CD4-positive, alpha-beta T cell (primary cell): Measurements from ENCODE around the gene COL4A4. TPM values are rescaled to one million over a fixed set of nuclear protein-coding genes. Genes with fewer than 3 reads are reported as not detected.

Experiments used
- ATAC-seq: fragments of 200-7000 bp; cut with Tn5 transposase; one replicate; pipeline ENCODE4 v1.10.0; 2022; ENCODE audit warnings: mild to moderate bottlenecking; ENCODE audit not compliant: poor library complexity
- CTCF ChIA-PET: fragments of 350-600 bp; sonication (Branson Sonifier 250); formaldehyde crosslinking; loops from one replicate; lab custom pipeline; 2021; ENCODE audit warnings: antibody characterized with exemption, inconsistent platforms; lab: Charles Lee
- POLR2A ChIA-PET: fragments of 350-600 bp; sonication (Branson Sonifier 250); formaldehyde crosslinking; loops from one replicate; lab custom pipeline; 2021; ENCODE audit warnings: antibody characterized with exemption, inconsistent platforms; lab: Charles Lee
- DNase-seq, 14 experiments: peaks; one replicate each; pipeline ENCODE4 v3.0.0-alpha.2; 2013 to 2020; ENCODE audit warnings: mixed read lengths in 2 of 14
- H3K27ac ChIP-seq, 2 donors: one replicate each; pipeline versions ENCODE4 v1.5.1 to v1.7.0; 2013; ENCODE audit warnings: low read length in 2 of 2, low read depth in 1 of 2, mild to moderate bottlenecking in 1 of 2
- H3K27me3 ChIP-seq, 2 experiments: 1 replicate in 1 of 2; 2 replicates in 1 of 2; pipeline versions ENCODE4 v1.6.1 to v1.7.0; 2013; ENCODE audit warnings: low read length in 2 of 2, control low read depth in 1 of 2, mild to moderate bottlenecking in 1 of 2, moderate library complexity in 1 of 2; ENCODE audit not compliant: insufficient read depth in 2 of 2, control insufficient read depth in 1 of 2
- H3K36me3 ChIP-seq: one replicate; pipeline ENCODE4 v1.6.1; 2013; ENCODE audit warnings: low read length, control low read depth; ENCODE audit not compliant: insufficient read depth
- H3K4me1 ChIP-seq: one replicate; pipeline ENCODE4 v1.6.1; 2013; ENCODE audit warnings: low read length, control low read depth; ENCODE audit not compliant: insufficient read depth
- H3K4me3 ChIP-seq: one replicate; pipeline ENCODE4 v1.5.1; 2013; ENCODE audit warnings: mild to moderate bottlenecking, low read length, moderate library complexity
- H3K9me3 ChIP-seq, 2 experiments: 1 replicate in 1 of 2; 2 replicates in 1 of 2; pipeline versions ENCODE4 v1.6.1 to v1.7.0; 2013; ENCODE audit warnings: low read length in 2 of 2, mild to moderate bottlenecking in 2 of 2, control low read depth in 1 of 2, moderate library complexity in 1 of 2; ENCODE audit not compliant: control insufficient read depth in 1 of 2, insufficient read depth in 1 of 2
- H3K27ac Mint-ChIP-seq: one replicate; pipeline ENCODE4 v1.8.0; 2020; ENCODE audit warnings: mixed read lengths
- H3K27me3 Mint-ChIP-seq: one replicate; pipeline ENCODE4 v1.8.0; 2021; ENCODE audit warnings: mixed read lengths
- H3K36me3 Mint-ChIP-seq: one replicate; pipeline ENCODE4 v1.8.0; 2021; ENCODE audit warnings: low read depth, mixed read lengths
- H3K4me1 Mint-ChIP-seq: one replicate; pipeline ENCODE4 v1.8.0; 2021; ENCODE audit warnings: low read depth, mixed read lengths
- H3K4me3 Mint-ChIP-seq: one replicate; pipeline ENCODE4 v1.8.0; 2020; ENCODE audit warnings: mild to moderate bottlenecking, mixed read lengths
- H3K9me3 Mint-ChIP-seq: one replicate; pipeline ENCODE4 v1.8.0; 2020; ENCODE audit warnings: mixed read lengths
- intact Hi-C, 2 experiments: fragments of 100-400 bp; cut with DNase I in 1 of 2; cut with micrococcal nuclease in 1 of 2; formaldehyde crosslinking; loops; one replicate each; pipeline versions ENCODE4 v1.15.1 to v1.9.0; 2023 to 2025; cut with DNase I, micrococcal nuclease
- total RNA-seq, 174 experiments: library from RNA in 2 of 174; stranded (reverse) in 2 of 174; gene quantifications; one replicate each; pipeline ENCODE4 v1.2.3 and lab custom pipeline; 2021 to 2026
- TF ChIP-seq, protein P1 (sequence below): fragments of 200-600 bp; IDR thresholded peaks from one replicate; pipeline ENCODE4 v1.8.0; 2022; ENCODE audit warnings: antibody characterized with exemption, mild to moderate bottlenecking

Gene COL4A4
- total RNA-seq, 2 experiments from 2014 or later, result not detected

DNA sequence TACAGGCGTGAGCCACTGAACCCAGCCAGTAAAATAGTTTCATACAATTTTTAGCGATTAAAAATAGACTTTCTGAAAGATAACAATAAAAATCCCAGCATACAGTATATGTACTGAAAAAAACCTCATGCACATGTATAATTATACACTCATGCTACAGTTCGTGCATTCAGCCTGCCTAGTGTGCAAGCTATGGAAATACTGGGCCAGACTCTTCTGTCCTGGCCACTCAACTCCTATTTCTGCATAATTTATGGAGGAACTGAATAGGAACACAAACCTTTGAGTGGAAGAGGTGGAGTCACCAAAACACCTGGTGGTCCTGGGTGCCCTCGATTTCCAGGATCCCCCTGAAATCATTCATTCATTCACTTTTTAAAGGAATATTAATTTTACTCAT, 64.7 kb downstream of the COL4A4 start:
- ChIA-PET POLR2A (no interaction called here), CTCF (no interaction called here)
- TF ChIP-seq, protein P1, sequence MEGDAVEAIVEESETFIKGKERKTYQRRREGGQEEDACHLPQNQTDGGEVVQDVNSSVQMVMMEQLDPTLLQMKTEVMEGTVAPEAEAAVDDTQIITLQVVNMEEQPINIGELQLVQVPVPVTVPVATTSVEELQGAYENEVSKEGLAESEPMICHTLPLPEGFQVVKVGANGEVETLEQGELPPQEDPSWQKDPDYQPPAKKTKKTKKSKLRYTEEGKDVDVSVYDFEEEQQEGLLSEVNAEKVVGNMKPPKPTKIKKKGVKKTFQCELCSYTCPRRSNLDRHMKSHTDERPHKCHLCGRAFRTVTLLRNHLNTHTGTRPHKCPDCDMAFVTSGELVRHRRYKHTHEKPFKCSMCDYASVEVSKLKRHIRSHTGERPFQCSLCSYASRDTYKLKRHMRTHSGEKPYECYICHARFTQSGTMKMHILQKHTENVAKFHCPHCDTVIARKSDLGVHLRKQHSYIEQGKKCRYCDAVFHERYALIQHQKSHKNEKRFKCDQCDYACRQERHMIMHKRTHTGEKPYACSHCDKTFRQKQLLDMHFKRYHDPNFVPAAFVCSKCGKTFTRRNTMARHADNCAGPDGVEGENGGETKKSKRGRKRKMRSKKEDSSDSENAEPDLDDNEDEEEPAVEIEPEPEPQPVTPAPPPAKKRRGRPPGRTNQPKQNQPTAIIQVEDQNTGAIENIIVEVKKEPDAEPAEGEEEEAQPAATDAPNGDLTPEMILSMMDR, result no peak
- no peak for DNase-seq
- Mint-ChIP-seq H3K9me3 (no peaks in the 10 kb centered on the region), H3K27ac (no peak overlapping the region), H3K4me3 (no peak overlapping the region), H3K27me3 (no peaks in the 10 kb centered on the region), H3K4me1 (no peaks in the 10 kb centered on the region), H3K36me3 (no peaks in the 10 kb centered on the region)
- Histone ChIP-seq H3K4me3 (no peak overlapping the region), H3K27me3 (no peaks in the 10 kb centered on the region), H3K27ac (no peak overlapping the region), H3K4me1 (no peaks in the 10 kb centered on the region), H3K9me3 (no peaks in the 10 kb centered on the region), H3K36me3 (no peaks in the 10 kb centered on the region)
- no peak for ATAC-seq
- intact Hi-C loops, result no loop called here

DNA sequence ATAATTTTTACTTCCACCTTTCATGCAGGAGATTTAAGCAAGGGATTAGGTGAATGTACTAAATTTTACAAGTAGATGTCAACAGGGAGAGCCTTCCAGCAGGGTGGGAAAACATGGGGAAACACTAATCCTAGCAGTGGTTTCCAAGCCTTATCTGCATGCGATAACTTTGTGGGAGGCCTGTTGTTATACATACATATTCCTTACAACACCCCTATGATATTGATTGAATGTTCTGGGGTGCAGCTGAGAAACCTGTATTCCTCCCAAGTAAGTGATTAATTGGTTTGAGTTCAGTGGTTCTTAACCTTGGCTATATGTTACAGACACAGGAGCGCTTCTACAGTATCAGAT, 65.9 kb downstream of the COL4A4 start:
- no peak for ATAC-seq

DNA sequence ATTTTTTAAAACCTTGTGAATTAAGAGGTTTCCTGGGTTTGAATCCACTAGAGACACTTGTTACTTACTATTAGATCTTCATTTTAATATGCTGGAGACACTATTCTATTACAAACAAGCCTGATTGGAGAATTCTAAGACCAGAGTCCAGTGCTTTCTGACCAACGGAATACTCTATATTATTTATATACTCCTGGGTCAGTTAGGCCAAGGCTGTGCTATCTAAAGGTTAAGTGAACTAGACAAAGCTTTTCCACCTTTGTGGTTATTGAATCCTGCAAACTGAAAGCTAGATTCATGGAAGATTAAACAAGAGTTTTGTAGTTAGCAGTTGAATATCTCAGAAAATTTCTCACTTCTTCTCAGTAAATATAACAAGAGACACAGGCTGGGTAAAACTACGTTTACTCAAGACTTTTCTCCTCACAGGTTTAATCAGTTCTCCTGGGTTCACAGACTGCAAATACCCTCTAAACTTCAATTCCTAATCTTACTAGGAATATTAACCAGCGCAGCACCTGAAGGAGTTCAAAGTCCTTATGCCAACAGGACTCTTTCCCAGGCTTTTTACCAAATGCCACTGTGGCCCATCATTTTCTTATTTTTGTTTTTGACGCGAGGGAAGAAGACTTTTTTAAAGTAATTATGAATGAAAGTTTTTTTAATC, 66.4 kb downstream of the COL4A4 start:
- Histone ChIP-seq H3K4me1 (no peaks in the 10 kb centered on the region), H3K9me3 (no peaks in the 10 kb centered on the region), H3K36me3 (no peaks in the 10 kb centered on the region), H3K27me3 (no peaks in the 10 kb centered on the region), H3K27ac (no peak overlapping the region), H3K4me3 (no peak overlapping the region)
- no peaks in the 10 kb centered on the region for H3K27me3 Mint-ChIP-seq
- no peak overlapping the region for H3K27ac Mint-ChIP-seq
- DNase-seq (no peak), ATAC-seq (no peak)
- intact Hi-C loops, result no loop called here
- TF ChIP-seq, protein P1, result no peak
- H3K4me3 Mint-ChIP-seq, result no peak overlapping the region
- peaks cover 2% of the 10 kb centered on the region for H3K9me3 Mint-ChIP-seq
- CTCF ChIA-PET, result no interaction called here
- H3K36me3 Mint-ChIP-seq, result no peaks in the 10 kb centered on the region
- H3K4me1 Mint-ChIP-seq, result no peaks in the 10 kb centered on the region
- POLR2A ChIA-PET, result no interaction called here

More for the DNA sequence above, 65.9 kb downstream of the COL4A4 start:
- no peaks in the 10 kb centered on the region for H3K27me3 Mint-ChIP-seq
- no peaks in the 10 kb centered on the region for H3K36me3 Mint-ChIP-seq
- H3K4me3 ChIP-seq, result no peak overlapping the region
- H3K4me1 ChIP-seq, result no peaks in the 10 kb centered on the region
- no peak overlapping the region for H3K27ac ChIP-seq
- no peaks in the 10 kb centered on the region for H3K9me3 ChIP-seq
- TF ChIP-seq, protein P1, result no peak
- CTCF ChIA-PET, result no interaction called here
- H3K4me3 Mint-ChIP-seq, result no peak overlapping the region
- H3K4me1 Mint-ChIP-seq, result no peaks in the 10 kb centered on the region
- intact Hi-C loops, result no loop called here
- POLR2A ChIA-PET, result no interaction called here
- no peak for DNase-seq
- no peaks in the 10 kb centered on the region for H3K27me3 ChIP-seq
- no peak overlapping the region for H3K27ac Mint-ChIP-seq
- no peaks in the 10 kb centered on the region for H3K36me3 ChIP-seq
- peaks cover 2% of the 10 kb centered on the region for H3K9me3 Mint-ChIP-seq
